Measurements from ENCODE around the gene STAG1. TPM values are rescaled to one million over a fixed set of nuclear protein-coding genes. Genes with fewer than 3 reads are reported as not detected.
"Not testable (repeated sequence)": the region's sequence is repeated elsewhere in the genome, so short reads cannot be mapped to it uniquely, and the experiment has no call there.

The STAG1 gene
- total RNA-seq, 2 experiments from 2014 or later: 34.1 to 36.2 TPM

DNA sequence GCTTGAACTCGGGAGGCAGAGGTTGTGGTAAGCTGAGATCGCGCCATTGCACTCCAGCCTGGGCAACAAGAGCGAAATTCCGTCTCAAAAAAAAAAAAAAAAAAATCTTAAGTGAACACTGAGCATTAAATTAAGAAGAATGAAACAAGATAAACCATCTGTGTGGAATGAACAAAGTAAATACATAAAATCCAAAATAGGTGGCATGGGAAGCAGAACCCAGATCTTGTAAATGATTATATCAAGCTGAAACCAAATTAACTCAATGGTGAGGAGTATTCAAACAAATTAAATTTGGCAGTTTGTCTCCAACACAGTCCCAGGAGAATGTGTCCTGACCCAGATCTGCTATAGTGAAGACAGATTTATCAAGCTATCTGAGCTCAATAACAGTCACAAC lies 32.1 kb downstream of the STAG1 start:
- Mint-ChIP-seq H3K27ac (no peak overlapping the region), H3K36me3 (ENCODE audit: low read depth) (peaks cover 30% of the 10 kb centered on the region), H3K4me3 (no peak overlapping the region), H3K4me1 (peaks cover 6% of the 10 kb centered on the region), H3K27me3 (no peaks in the 10 kb centered on the region), H3K9me3 (peaks cover 4% of the 10 kb centered on the region)
- ChIA-PET POLR2A (interaction anchor here (1.0 kb wide), 1 partner anchor 10 kb away, joined by 3 read pairs; no protein-coding TSS in a partner anchor), CTCF (interaction anchor here (0.5 to 1.5 kb wide), 2 partner anchors 32 to 365 kb away, joined by 4 read pairs; no protein-coding TSS in a partner anchor)
- DNase-seq: no peak

DNA sequence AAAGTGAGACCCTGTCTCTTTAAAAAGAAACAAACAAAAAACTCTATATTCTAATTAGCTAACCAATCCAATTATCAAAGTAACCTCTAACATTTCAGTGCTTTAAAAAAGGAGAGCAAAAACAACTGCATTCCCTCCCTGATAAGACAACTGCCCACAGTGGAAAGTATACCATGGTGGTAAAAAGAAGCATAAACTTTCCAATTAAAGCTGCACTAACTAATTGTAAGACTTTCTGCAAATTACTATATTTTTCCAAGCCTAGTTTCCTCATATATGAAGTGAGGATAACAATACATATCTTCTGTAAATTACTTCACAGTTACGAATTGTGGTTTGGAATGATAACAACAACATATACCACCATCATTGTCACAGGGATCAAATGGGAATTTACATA lies 35.5 kb downstream of the STAG1 start:
- Mint-ChIP-seq H3K27ac (no peak overlapping the region), H3K4me1 (peaks cover 5% of the 10 kb centered on the region), H3K4me3 (no peak overlapping the region), H3K36me3 (ENCODE audit: low read depth) (peaks cover 30% of the 10 kb centered on the region), H3K9me3 (no peaks in the 10 kb centered on the region), H3K27me3 (no peaks in the 10 kb centered on the region)
- ChIA-PET POLR2A (no interaction called here), CTCF (no interaction called here)
- DNase-seq: no peak

DNA sequence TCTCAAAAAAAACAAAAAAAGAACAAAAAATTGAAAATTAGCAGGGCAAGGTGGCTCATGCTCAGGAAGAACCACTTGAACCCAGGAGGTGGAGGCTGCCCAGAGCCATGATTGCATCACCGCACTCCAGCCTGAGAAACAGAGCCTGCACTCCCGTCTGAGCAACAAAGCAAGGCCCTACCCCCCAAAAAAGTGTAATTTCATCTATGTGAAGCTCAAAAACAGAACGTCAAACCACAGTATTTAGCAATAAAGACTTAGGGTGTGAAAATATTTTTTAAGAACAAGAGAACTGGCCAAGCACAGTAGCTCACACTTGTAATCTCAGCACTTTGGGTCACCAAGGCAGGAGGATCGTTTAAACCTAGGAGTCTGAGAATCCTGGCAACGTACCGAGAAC lies 38.2 kb downstream of the STAG1 start:
- peaks cover 2% of the 10 kb centered on the region for H3K9me3 Mint-ChIP-seq
- H3K27me3 Mint-ChIP-seq: no peaks in the 10 kb centered on the region
- DNase-seq: no peak
- H3K4me3 Mint-ChIP-seq: no peak overlapping the region
- H3K27ac Mint-ChIP-seq: no peak overlapping the region
- peaks cover 7% of the 10 kb centered on the region for H3K4me1 Mint-ChIP-seq
- CTCF ChIA-PET: no interaction called here
- peaks cover 18% of the 10 kb centered on the region for H3K36me3 Mint-ChIP-seq (ENCODE audit: low read depth)
- POLR2A ChIA-PET: interaction anchor here (0.9 kb wide), 1 partner anchor 16 kb away, joined by 3 read pairs; no protein-coding TSS in a partner anchor

DNA sequence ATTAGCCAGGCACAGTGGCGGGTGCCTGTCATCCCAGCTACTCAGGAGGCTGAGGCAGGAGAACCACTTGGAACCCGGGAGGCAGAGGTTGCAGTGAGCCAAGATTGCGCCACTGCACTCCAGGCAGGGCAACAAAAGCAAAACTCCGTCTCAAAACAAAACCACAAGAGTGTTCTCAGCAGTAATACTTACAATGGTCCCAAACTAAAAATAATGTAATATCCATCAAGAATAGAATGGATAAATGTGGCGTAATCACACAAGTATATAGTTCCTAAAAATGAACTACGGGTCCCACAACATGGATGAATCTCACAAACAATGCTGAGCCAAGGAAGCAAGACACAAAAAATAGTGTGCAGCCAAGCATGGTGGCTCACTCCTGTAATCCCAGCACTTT lies 39.2 kb downstream of the STAG1 start:
- peaks cover 7% of the 10 kb centered on the region for H3K4me1 Mint-ChIP-seq
- H3K27ac Mint-ChIP-seq: no peak overlapping the region

DNA sequence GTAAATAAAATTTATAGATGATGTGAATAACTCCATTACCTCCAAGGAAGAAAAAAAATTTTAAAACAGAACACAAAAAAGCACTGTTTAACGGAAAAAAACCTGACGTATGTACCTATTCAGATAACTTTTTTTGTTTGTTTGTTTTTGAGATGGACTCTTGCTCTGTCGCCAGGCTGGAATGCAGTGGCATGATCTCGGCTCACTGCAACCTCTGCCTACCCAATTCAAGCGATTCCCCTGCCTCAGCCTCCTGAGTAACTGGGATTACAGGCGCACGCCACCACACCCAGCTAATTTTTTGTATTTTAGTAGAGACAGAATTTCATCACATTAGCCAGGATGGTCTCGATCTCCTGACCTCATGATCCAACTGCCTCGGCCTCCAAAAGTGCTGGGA lies 40.3 kb downstream of the STAG1 start:
- POLR2A ChIA-PET, H3K27ac Mint-ChIP-seq, H3K4me3 Mint-ChIP-seq, DNase-seq, H3K27me3 Mint-ChIP-seq, H3K4me1 Mint-ChIP-seq, H3K9me3 Mint-ChIP-seq, CTCF ChIA-PET: not testable (repeated sequence)
- peaks cover 21% of the 10 kb centered on the region for H3K36me3 Mint-ChIP-seq (ENCODE audit: low read depth)

More for the DNA sequence above, 39.2 kb downstream of the STAG1 start:
- no peak overlapping the region for H3K4me3 Mint-ChIP-seq
- DNase-seq: no peak
- H3K27me3 Mint-ChIP-seq: no peaks in the 10 kb centered on the region
- CTCF ChIA-PET: no interaction called here
- H3K9me3 Mint-ChIP-seq: peaks cover 2% of the 10 kb centered on the region
- POLR2A ChIA-PET: no interaction called here
- H3K36me3 Mint-ChIP-seq (ENCODE audit: low read depth): peaks cover 14% of the 10 kb centered on the region

DNA sequence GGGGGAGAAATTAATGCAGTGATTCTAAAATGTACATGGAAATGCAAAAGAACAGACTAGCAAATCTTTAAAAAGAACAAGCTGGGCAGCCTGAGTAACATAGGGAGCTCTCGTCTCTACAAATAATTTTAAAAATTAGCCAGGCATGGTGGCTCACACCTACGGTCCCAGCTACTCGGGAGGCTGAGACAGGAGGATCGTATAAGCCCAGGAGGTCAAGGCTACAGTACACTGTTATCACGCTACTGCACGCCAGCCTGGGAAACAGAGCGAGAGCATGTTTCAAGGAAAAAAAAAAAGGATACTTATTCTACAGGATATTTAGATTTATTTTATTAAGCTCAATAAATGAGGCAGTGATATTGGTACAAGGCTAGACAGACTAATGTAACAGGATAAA lies 40.9 kb downstream of the STAG1 start:
- DNase-seq: no peak
- H3K27ac Mint-ChIP-seq: no peak overlapping the region
- H3K4me3 Mint-ChIP-seq: no peak overlapping the region
- ChIA-PET CTCF (no interaction called here), POLR2A (no interaction called here)
- no peaks in the 10 kb centered on the region for H3K27me3 Mint-ChIP-seq
- H3K36me3 Mint-ChIP-seq (ENCODE audit: low read depth): peaks cover 26% of the 10 kb centered on the region
- peaks cover 2% of the 10 kb centered on the region for H3K4me1 Mint-ChIP-seq
- H3K9me3 Mint-ChIP-seq: peaks cover 2% of the 10 kb centered on the region

DNA sequence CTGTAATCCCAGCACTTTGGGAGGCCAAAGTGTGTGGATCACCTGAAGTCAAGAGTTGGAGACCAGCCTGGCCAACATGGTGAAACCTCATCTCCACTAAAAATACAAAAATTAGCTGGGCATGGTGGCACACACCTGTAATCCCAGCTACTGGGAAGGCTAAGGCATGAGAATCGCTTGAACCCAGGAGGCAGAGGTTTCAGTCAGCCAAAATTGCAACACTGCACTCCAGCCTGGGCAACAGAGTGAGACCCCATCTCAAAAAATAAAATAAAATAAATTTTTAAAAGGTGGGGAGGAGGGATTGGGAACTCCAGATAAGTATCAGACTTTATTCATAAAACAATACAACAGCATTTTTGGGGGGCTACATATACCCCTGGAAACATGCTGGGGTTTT lies 42.4 kb downstream of the STAG1 start:
- not testable (repeated sequence) for H3K9me3 Mint-ChIP-seq, H3K4me1 Mint-ChIP-seq
- POLR2A ChIA-PET: interaction anchor here (1.3 kb wide), 1 partner anchor 18 kb away, joined by 3 read pairs; no protein-coding TSS in a partner anchor

DNA sequence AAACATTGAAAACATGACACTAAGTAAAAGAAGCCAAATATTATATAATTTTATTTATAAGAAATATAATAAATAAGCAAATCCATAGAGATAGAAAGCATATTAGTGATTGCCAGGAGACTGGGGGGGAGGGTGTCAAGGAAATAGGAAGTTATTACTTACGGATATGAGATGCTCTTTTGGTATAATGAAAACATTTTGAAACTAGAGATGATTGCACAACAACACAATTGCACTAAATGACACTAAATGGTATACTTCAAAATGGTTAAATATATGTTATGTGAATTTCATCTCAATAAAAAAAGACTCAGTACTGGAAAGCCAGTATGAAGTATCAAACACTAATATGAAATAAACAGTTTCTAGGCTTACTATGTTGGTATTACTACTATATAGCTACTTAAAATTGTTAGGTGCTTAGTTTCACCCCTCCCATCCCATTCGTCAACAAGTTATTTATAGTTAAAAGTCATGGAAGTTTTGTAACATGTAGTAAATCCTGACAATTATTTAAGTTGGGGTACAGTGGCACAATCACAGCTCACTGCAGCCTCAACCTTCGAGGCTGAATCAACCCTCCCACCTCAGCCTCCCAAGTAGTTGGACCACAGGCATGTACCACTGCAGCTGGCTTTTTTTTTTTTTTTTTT lies 43.7 kb downstream of the STAG1 start:
- H3K9me3 Mint-ChIP-seq: peaks cover 2% of the 10 kb centered on the region
- DNase-seq: no peak
- H3K4me3 Mint-ChIP-seq: no peak overlapping the region
- ChIA-PET CTCF (no interaction called here), POLR2A (interaction anchor here (1.3 kb wide), 1 partner anchor 17 kb away, joined by 3 read pairs; no protein-coding TSS in a partner anchor)
- peaks cover 2% of the 10 kb centered on the region for H3K4me1 Mint-ChIP-seq
- H3K36me3 Mint-ChIP-seq (ENCODE audit: low read depth): peaks cover 34% of the 10 kb centered on the region
- H3K27me3 Mint-ChIP-seq: no peaks in the 10 kb centered on the region
- H3K27ac Mint-ChIP-seq: no peak overlapping the region

More for the DNA sequence above, 42.4 kb downstream of the STAG1 start:
- peaks cover 33% of the 10 kb centered on the region for H3K36me3 Mint-ChIP-seq (ENCODE audit: low read depth)
- H3K4me3 Mint-ChIP-seq, H3K27ac Mint-ChIP-seq, DNase-seq, CTCF ChIA-PET, H3K27me3 Mint-ChIP-seq: not testable (repeated sequence)

DNA sequence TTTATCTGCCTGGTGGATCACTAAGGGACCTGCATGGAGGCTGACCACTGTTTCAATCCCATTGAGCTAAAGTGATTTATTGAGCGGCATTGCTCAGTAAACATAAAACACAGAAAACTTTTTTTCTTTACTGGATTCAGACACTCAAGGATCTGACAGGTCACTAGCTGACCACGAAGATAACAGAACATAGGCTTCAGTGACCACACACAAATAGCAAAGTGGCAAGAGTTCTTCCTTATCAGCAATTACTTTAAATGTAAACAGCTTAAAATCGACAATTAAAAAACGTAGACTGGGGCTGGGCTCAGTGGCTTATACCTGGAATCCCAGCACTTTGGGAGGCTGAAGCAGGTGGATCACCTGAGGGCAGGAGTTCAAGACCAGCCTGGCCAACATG lies 48.7 kb downstream of the STAG1 start:
- Mint-ChIP-seq H3K4me3 (no peak overlapping the region), H3K36me3 (ENCODE audit: low read depth) (peaks cover 36% of the 10 kb centered on the region), H3K9me3 (peaks cover 6% of the 10 kb centered on the region), H3K4me1 (peaks cover 2% of the 10 kb centered on the region), H3K27ac (no peak overlapping the region), H3K27me3 (no peaks in the 10 kb centered on the region)
- CTCF ChIA-PET: interaction anchor here (0.8 kb wide), 1 partner anchor 311 kb away, joined by 3 read pairs; no protein-coding TSS in a partner anchor
- POLR2A ChIA-PET: interaction anchor here (1.2 kb wide), 1 partner anchor 14 kb away, joined by 3 read pairs; no protein-coding TSS in a partner anchor
- no peak for DNase-seq

DNA sequence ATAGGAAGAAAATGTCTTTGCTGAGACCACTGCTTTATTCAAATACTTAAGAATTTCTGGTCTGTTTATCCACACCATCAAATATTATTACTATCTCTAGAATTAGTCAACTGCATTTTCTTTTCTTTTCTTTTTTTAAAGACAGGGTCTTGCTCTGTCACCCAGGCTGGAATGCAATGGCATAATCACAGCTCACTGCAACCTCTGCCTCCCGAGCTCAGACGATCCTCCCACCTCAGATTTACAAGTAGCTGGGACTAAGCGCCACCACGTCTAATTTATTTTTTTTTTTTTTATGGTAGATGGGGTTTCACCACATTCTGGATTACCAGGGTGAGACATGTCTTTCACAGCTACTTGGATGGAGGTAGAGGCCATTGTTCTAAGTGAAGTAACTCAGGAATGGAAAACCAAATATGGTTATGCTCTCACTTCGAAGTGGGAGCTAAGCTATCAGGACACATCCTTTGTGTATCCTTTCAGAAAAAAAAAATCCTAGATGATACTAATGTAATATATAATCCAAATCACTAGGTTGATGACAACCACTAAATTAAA lies 52.8 kb downstream of the STAG1 start:
- Mint-ChIP-seq H3K27ac (no peak overlapping the region), H3K9me3 (peaks cover 36% of the 10 kb centered on the region), H3K4me1 (peaks cover 20% of the 10 kb centered on the region), H3K4me3 (no peak overlapping the region), H3K36me3 (ENCODE audit: low read depth) (peaks cover 53% of the 10 kb centered on the region), H3K27me3 (no peaks in the 10 kb centered on the region)
- DNase-seq: no peak
- POLR2A ChIA-PET: no interaction called here
- CTCF ChIA-PET: no interaction called here

DNA sequence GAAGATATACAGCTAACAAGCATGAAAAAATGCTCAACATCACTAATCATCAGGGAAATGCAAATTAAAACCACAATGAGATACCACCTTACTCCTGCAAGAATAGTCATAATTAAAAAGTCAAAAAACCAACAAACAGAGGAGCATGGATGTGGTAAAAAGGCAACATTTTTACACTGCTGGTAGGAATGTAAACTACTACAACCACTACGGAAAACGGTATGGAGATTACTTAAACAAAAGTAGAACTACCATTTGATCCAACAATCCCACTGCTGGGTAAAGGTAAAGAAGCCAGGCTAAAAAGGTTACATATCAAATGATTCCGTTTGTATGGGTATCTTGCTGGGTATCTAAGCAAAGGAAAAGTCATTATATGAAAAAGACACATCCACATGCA lies 53.8 kb downstream of the STAG1 start:
- no peak for DNase-seq
- no peaks in the 10 kb centered on the region for H3K27me3 Mint-ChIP-seq
- H3K36me3 Mint-ChIP-seq (ENCODE audit: low read depth): peaks cover 61% of the 10 kb centered on the region
- no peak overlapping the region for H3K4me3 Mint-ChIP-seq
- peaks cover 35% of the 10 kb centered on the region for H3K9me3 Mint-ChIP-seq
- POLR2A ChIA-PET: interaction anchor here (0.9 kb wide), 1 partner anchor 16 kb away, joined by 3 read pairs; no protein-coding TSS in a partner anchor
- CTCF ChIA-PET: no interaction called here
- peaks cover 30% of the 10 kb centered on the region for H3K4me1 Mint-ChIP-seq
- no peak overlapping the region for H3K27ac Mint-ChIP-seq

DNA sequence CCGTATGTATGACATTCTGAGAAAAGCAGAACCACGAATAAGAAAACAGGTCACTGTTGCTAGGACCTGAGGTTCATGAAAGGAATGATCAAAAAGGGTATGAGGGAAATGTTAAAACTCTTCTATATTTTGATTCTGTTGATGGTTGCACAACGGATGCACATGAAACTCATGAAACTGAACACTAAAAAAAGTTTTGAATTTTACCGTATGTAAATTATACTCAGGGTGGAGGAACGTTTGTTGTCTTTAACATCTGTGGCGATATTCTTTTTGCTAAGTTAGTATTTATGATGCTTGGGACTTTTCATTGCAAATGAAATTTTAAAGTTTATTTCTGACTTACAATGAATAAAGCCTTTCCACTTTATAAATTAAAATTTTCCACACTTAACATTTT lies 55.4 kb downstream of the STAG1 start:
- DNase-seq: no peak
- POLR2A ChIA-PET: no interaction called here
- Mint-ChIP-seq H3K4me1 (peaks cover 33% of the 10 kb centered on the region), H3K27ac (no peak overlapping the region), H3K27me3 (no peaks in the 10 kb centered on the region), H3K36me3 (ENCODE audit: low read depth) (peaks cover 67% of the 10 kb centered on the region), H3K4me3 (no peak overlapping the region), H3K9me3 (peaks cover 45% of the 10 kb centered on the region)
- CTCF ChIA-PET: no interaction called here

DNA sequence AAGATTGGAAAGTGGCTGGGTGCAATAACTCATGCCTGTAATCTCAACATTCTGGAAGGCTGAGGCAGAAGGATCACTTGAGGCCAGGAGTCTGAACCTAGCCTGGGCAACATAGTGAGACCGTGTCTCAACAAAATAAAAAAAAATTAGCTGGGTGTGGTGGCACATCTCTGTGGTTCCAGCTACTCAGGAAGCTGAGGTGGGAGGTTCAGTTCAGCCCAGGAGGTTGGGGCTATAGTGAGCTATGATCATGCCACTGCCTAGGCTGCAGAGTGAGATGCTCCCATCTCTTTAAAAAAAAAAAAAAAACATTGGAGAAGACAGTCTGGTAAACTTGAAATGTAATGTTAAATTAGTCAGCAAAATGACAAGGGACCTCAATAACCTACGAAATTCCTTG lies 57.9 kb downstream of the STAG1 start:
- DNase-seq: peak; percentile 47
- H3K27me3 Mint-ChIP-seq: no peaks in the 10 kb centered on the region
- ChIA-PET POLR2A (interaction anchor here (0.6 to 1.6 kb wide), 5 partner anchors 13 to 498 kb away, joined by 3 to 7 read pairs (median 4); partner anchors contain the start of genes MSL2, NCK1 and STAG1), CTCF (interaction anchor here (0.9 to 3.7 kb wide), 4 partner anchors 58 to 338 kb away, joined by 3 to 23 read pairs (median 4); partner anchors contain the start of gene STAG1)
- peak overlapping the region; percentile 7 for H3K4me3 Mint-ChIP-seq
- H3K27ac Mint-ChIP-seq: peak overlapping the region; percentile 70
- peaks cover 47% of the 10 kb centered on the region for H3K4me1 Mint-ChIP-seq
- peaks cover 54% of the 10 kb centered on the region for H3K9me3 Mint-ChIP-seq
- peaks cover 76% of the 10 kb centered on the region for H3K36me3 Mint-ChIP-seq (ENCODE audit: low read depth)

Data from activated CD4-positive, alpha-beta memory T cell treated with anti-CD3 and anti-CD28 coated beads, Interleukin-2, amount 10 ng/mL, durations not matched to agents 7 days and 5 days (primary cell).